Common myeloid progenitor, CD34-positive (primary cell): ENCODE measurements around the gene KIAA1328. TPM values are rescaled to one million over a fixed set of nuclear protein-coding genes. Genes with fewer than 3 reads are reported as not detected.

Experiments used
- CTCF ChIA-PET: fragments of 350-600 bp; sonication (Branson Sonifier 250); formaldehyde crosslinking; loops from one replicate; lab custom pipeline; 2021; ENCODE audit warnings: antibody characterized with exemption; lab: Charles Lee
- POLR2A ChIA-PET: fragments of 350-600 bp; sonication (Branson Sonifier 250); formaldehyde crosslinking; loops from one replicate; lab custom pipeline; 2021; ENCODE audit warnings: antibody characterized with exemption; lab: Charles Lee
- DNase-seq, 3 donors: peaks; one replicate each; pipeline versions ENCODE4 v3.0.0 to v3.0.0-alpha.2; 2013
- H3K27ac ChIP-seq, 2 experiments: 1 replicate in 1 of 2; 2 replicates in 1 of 2; pipeline ENCODE4 v1.7.0; 2013; ENCODE audit warnings: inconsistent platforms in 2 of 2, low read length in 2 of 2, mild to moderate bottlenecking in 2 of 2, low read depth in 1 of 2, moderate library complexity in 1 of 2; ENCODE audit not compliant: severe bottlenecking in 2 of 2, insufficient read depth in 1 of 2, poor library complexity in 1 of 2
- H3K27me3 ChIP-seq, 5 experiments: replicated peaks in 2 of 5; 1 replicate in 3 of 5; 2 replicates in 2 of 5; pipeline versions ENCODE4 v1.6.1 to v1.7.0; 2013; ENCODE audit warnings: low read length in 4 of 5, mild to moderate bottlenecking in 2 of 5, moderate library complexity in 2 of 5, inconsistent platforms in 1 of 5; ENCODE audit not compliant: insufficient read depth in 5 of 5, control insufficient read depth in 4 of 5
- H3K36me3 ChIP-seq, 4 experiments: 1 replicate in 2 of 4; 2 replicates in 2 of 4; pipeline versions ENCODE4 v1.6.1 to v1.7.0; 2013; ENCODE audit warnings: low read length in 3 of 4, control low read depth in 1 of 4, mild to moderate bottlenecking in 1 of 4; ENCODE audit not compliant: control insufficient read depth in 4 of 4, insufficient read depth in 4 of 4
- H3K4me1 ChIP-seq, 4 experiments: 1 replicate in 3 of 4; 2 replicates in 1 of 4; pipeline versions ENCODE4 v1.6.1 to v1.7.1; 2013; ENCODE audit warnings: low read length in 3 of 4, mild to moderate bottlenecking in 3 of 4, control low read depth in 1 of 4, inconsistent platforms in 1 of 4, moderate library complexity in 1 of 4; ENCODE audit not compliant: control insufficient read depth in 4 of 4, insufficient read depth in 4 of 4; ENCODE audit errors: control extremely low read depth in 1 of 4
- H3K4me3 ChIP-seq, 7 experiments: 1 replicate in 4 of 7; 2 replicates in 3 of 7; pipeline versions ENCODE4 v1.5.1 to v1.7.0; 2013; ENCODE audit warnings: mild to moderate bottlenecking in 7 of 7, low read length in 6 of 7, moderate library complexity in 6 of 7, inconsistent platforms in 2 of 7, low read depth in 2 of 7, control low read depth in 1 of 7; ENCODE audit not compliant: insufficient read depth in 4 of 7, control insufficient read depth in 1 of 7; ENCODE audit errors: extremely low read depth in 1 of 7
- H3K9me3 ChIP-seq, 5 experiments: 1 replicate in 4 of 5; 2 replicates in 1 of 5; pipeline versions ENCODE4 v1.6.1 to v1.7.1; 2013; ENCODE audit warnings: low read length in 4 of 5, mild to moderate bottlenecking in 2 of 5, inconsistent platforms in 1 of 5, low read depth in 1 of 5, moderate library complexity in 1 of 5; ENCODE audit not compliant: control insufficient read depth in 4 of 5, insufficient read depth in 2 of 5; ENCODE audit errors: control extremely low read depth in 1 of 5
- WGBS: methylation state at CpG from one replicate; pipeline ENCODE4 v1.1.5; 2013; ENCODE audit not compliant: insufficient coverage; 5-methylcytosine and 5-hydroxymethylcytosine counted together
- polyA plus RNA-seq: library from polyadenylated mRNA; unstranded; fragments of 120-200 nt; gene quantifications from one replicate; pipeline ENCODE4 v1.2.1, GENCODE V29; 2013

The KIAA1328 gene
- polyA plus RNA-seq, result 13.6 TPM

GRCh38 chr18:36828630-36829361 lies at the start of gene KIAA1328, which contains the start of gene TPGS2:
TSS of gene KIAA1328 (plus strand) at chr18:36829127. CDS start at chr18:36829139, 12 bp downstream.
TSS of gene TPGS2 (minus strand) at chr18:36829002. CDS start at chr18:36828767, 235 bp downstream.
- peak within 1 kb of the TSS; percentile 75 to 99 (median 97) for H3K4me3 ChIP-seq
- POLR2A ChIA-PET, result interaction anchor here (1.3 kb wide), 1 partner anchor 700 kb away, joined by 3 read pairs; the partner anchor contains the start of gene SLC39A6
- H3K4me1 ChIP-seq, result peaks cover 12 to 22% (median 20%) of the 10 kb centered on the region in 4 experiments
- CTCF ChIA-PET, result interaction anchor here (0.8 to 1.3 kb wide), 3 partner anchors 13 to 17 kb away, joined by 3 to 5 read pairs (median 3); no protein-coding TSS in a partner anchor
- 0% methylated on average over 81 of the region's 83 CpGs for WGBS
- peak within 1 kb of the TSS; percentile 77 to 88 for H3K27ac ChIP-seq
- H3K27me3 ChIP-seq, result no peaks in the 10 kb centered on the region
- no peaks in the 10 kb centered on the region for H3K9me3 ChIP-seq
- peak; percentile 94 to 98 (median 97) for DNase-seq
- H3K36me3 ChIP-seq, result peaks cover 0 to 2% (median under 1%) of the 10 kb centered on the region in 4 experiments

- no peaks in the 10 kb centered on the region for H3K27me3 ChIP-seq
- no peak overlapping the region for H3K27ac ChIP-seq
- CTCF ChIA-PET, result no interaction called here
- H3K9me3 ChIP-seq, result no peaks in the 10 kb centered on the region
- peaks cover 0 to 18% (median 9%) of the 10 kb centered on the region in 4 experiments for H3K36me3 ChIP-seq
- POLR2A ChIA-PET, result no interaction called here
- WGBS, result 94% methylated on average over 1 of the region's 2 CpGs
- no peak overlapping the region for H3K4me3 ChIP-seq
- H3K4me1 ChIP-seq, result no peaks in the 10 kb centered on the region
- no peak for DNase-seq
Measured at GRCh38 chr18:36780748-36781147, 48.2 kb upstream of the KIAA1328 start.

GRCh38 chr18:36782710-36783109 lies 46.2 kb upstream of the KIAA1328 start:
- H3K4me3 ChIP-seq, result no peak overlapping the region
- no peak for DNase-seq
- no peak overlapping the region for H3K27ac ChIP-seq
- H3K36me3 ChIP-seq, result peaks cover 0 to 29% (median 13%) of the 10 kb centered on the region in 4 experiments
- WGBS, result 91% methylated on average over 7 of the region's 9 CpGs
- H3K4me1 ChIP-seq, result no peaks in the 10 kb centered on the region
- H3K27me3 ChIP-seq, result no peaks in the 10 kb centered on the region
- ChIA-PET POLR2A (no interaction called here), CTCF (interaction anchor here (1.3 kb wide), 1 partner anchor 25 kb away, joined by 4 read pairs; no protein-coding TSS in a partner anchor)
- H3K9me3 ChIP-seq, result no peaks in the 10 kb centered on the region

GRCh38 chr18:36783792-36784191 lies 45.1 kb upstream of the KIAA1328 start:
- WGBS, result 98% methylated on average over 5 of the region's 5 CpGs

GRCh38 chr18:36786686-36787085 lies 42.2 kb upstream of the KIAA1328 start:
- WGBS, result 92% methylated on average over 4 of the region's 4 CpGs
- no peaks in the 10 kb centered on the region for H3K4me1 ChIP-seq
- peaks cover 2 to 50% (median 28%) of the 10 kb centered on the region in 4 experiments for H3K36me3 ChIP-seq
- no peak overlapping the region for H3K27ac ChIP-seq
- peaks cover 3 to 5% (median 4%) of the 10 kb centered on the region in 5 experiments for H3K9me3 ChIP-seq
- ChIA-PET CTCF (interaction anchor here (0.9 kb wide), 1 partner anchor 17 kb away, joined by 3 read pairs; no protein-coding TSS in a partner anchor), POLR2A (no interaction called here)
- H3K27me3 ChIP-seq, result no peaks in the 10 kb centered on the region
- DNase-seq, result no peak
- H3K4me3 ChIP-seq, result no peak overlapping the region

More at GRCh38 chr18:36783792-36784191, 45.1 kb upstream of the KIAA1328 start:
- H3K27me3 ChIP-seq, result no peaks in the 10 kb centered on the region
- DNase-seq, result no peak
- H3K4me1 ChIP-seq, result no peaks in the 10 kb centered on the region
- CTCF ChIA-PET, result no interaction called here
- H3K4me3 ChIP-seq, result no peak overlapping the region
- no peaks in the 10 kb centered on the region for H3K9me3 ChIP-seq
- no peak overlapping the region for H3K27ac ChIP-seq
- H3K36me3 ChIP-seq, result peaks cover 0 to 36% (median 14%) of the 10 kb centered on the region in 4 experiments
- POLR2A ChIA-PET, result no interaction called here

GRCh38 chr18:36792634-36793283 lies 36.2 kb upstream of the KIAA1328 start:
- CTCF ChIA-PET, result no interaction called here
- H3K36me3 ChIP-seq, result peaks cover 22 to 90% (median 62%) of the 10 kb centered on the region in 4 experiments
- no peaks in the 10 kb centered on the region for H3K27me3 ChIP-seq
- no peak overlapping the region for H3K27ac ChIP-seq
- WGBS, result 100% methylated on average over 4 of the region's 4 CpGs
- no peaks in the 10 kb centered on the region for H3K4me1 ChIP-seq
- DNase-seq, result no peak
- POLR2A ChIA-PET, result no interaction called here
- peaks cover 3 to 5% (median 4%) of the 10 kb centered on the region in 5 experiments for H3K9me3 ChIP-seq
- no peak overlapping the region for H3K4me3 ChIP-seq
